Bronchial epithelial cell (primary cell): ENCODE results near the gene EPHA4. TPM values are rescaled to one million over a fixed set of nuclear protein-coding genes. Genes with fewer than 3 reads are reported as not detected.

Source experiments
- DNase-seq: peaks from one replicate; pipeline ENCODE4 v3.0.0-alpha.2; 2010; ENCODE audit warnings: low read depth
- FAIRE-seq: peaks from 2 replicates; lab custom pipeline; 2011; peaks lifted over from hg19 to GRCh38; lab: Jason Lieb, UNC
- H3K27me3 ChIP-seq: 2 replicates; pipeline ENCODE4 v1.5.1; 2011; ENCODE audit warnings: low read length; ENCODE audit not compliant: control insufficient read depth, insufficient read depth
- H3K36me3 ChIP-seq: 2 replicates; pipeline ENCODE4 v1.5.1; 2011; ENCODE audit warnings: low read length; ENCODE audit not compliant: control insufficient read depth, insufficient read depth
- H3K4me3 ChIP-seq: 2 replicates; pipeline ENCODE4 v1.5.1; 2011; ENCODE audit warnings: mild to moderate bottlenecking, low read depth, low read length, control low read depth
- total RNA-seq: library from RNA; depleted of rRNA; stranded (reverse); fragments of >200 nt; gene quantifications from 2 replicates; pipeline ENCODE4 v1.2.1, GENCODE V29; 2014
- TF ChIP-seq, protein P1 (sequence below): IDR thresholded peaks from 2 replicates; pipeline ENCODE4 v1.5.1; 2011; ENCODE audit warnings: mild to moderate bottlenecking, moderate library complexity, low read length, control low read depth, inconsistent platforms; ENCODE audit not compliant: insufficient read depth, severe bottlenecking

The EPHA4 gene
- total RNA-seq, 1 donor from 2014 or later = 6.1 TPM

DNA sequence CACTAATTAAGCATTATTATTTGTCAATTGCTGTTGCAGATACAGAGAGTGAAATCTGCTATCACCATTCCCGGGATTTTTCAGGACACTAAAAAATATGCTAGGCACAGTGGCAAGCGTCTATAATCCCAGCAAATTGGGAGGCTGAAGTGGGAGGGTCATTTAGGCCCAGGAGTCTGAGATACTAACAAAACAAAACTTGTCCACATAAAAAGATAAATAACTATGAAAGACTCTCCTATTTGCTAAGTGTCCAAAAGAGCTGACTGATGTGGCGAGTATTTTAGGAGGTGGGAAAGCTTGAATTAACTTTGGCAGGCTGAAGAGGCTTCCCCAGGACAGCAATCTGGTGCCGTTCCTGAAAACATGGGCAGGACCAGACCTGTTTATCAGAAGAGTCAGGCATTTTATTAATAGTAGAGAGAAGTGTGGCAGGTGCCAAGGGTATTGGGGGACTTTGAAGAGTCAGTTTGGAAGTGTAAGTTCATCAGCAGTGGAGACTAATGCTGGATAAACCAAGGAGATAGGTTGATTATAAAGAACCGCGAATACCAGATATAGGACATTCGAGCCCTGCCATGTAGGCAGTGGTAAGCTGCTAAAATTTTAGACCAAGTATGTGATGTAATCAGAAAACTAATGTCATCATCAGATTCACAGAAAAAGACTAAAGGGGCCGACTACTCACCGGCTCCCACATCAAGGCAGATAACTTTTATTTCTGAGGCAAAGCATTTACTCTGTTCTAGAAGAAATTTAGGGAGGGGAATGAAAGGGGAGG lies 201.8 kb downstream of the EPHA4 start:
- Histone ChIP-seq H3K4me3 (no peak overlapping the region), H3K27me3 (no peaks in the 10 kb centered on the region), H3K36me3 (no peaks in the 10 kb centered on the region)
- TF ChIP-seq, protein P1, sequence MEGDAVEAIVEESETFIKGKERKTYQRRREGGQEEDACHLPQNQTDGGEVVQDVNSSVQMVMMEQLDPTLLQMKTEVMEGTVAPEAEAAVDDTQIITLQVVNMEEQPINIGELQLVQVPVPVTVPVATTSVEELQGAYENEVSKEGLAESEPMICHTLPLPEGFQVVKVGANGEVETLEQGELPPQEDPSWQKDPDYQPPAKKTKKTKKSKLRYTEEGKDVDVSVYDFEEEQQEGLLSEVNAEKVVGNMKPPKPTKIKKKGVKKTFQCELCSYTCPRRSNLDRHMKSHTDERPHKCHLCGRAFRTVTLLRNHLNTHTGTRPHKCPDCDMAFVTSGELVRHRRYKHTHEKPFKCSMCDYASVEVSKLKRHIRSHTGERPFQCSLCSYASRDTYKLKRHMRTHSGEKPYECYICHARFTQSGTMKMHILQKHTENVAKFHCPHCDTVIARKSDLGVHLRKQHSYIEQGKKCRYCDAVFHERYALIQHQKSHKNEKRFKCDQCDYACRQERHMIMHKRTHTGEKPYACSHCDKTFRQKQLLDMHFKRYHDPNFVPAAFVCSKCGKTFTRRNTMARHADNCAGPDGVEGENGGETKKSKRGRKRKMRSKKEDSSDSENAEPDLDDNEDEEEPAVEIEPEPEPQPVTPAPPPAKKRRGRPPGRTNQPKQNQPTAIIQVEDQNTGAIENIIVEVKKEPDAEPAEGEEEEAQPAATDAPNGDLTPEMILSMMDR = no peak
- no peak for DNase-seq
- FAIRE-seq = no peak
